H1 (cell line): Measurements from ENCODE around the gene ACTR1B. TPM values are rescaled to one million over a fixed set of nuclear protein-coding genes. Genes with fewer than 3 reads are reported as not detected.

Source experiments
- CTCF ChIA-PET: fragments of 300-600 bp; sonication (Branson Sonifier 250); formaldehyde crosslinking; loops from one replicate; lab custom pipeline; 2021; ENCODE audit not compliant: partially characterized antibody; lab: Charles Lee
- POLR2A ChIA-PET: fragments of 300-600 bp; sonication (Branson Sonifier 250); formaldehyde crosslinking; loops from one replicate; lab custom pipeline; 2021; ENCODE audit warnings: inconsistent platforms; ENCODE audit not compliant: partially characterized antibody; lab: Charles Lee
- DNase-seq, 2 experiments: peaks; one replicate each; pipeline versions ENCODE4 v3.0.0 to v3.0.0-alpha.2; 2010 to 2022; ENCODE audit warnings: low spot score in 2 of 2, low read depth in 1 of 2, mixed read lengths in 1 of 2
- FAIRE-seq: peaks from 2 replicates; lab custom pipeline; 2011; peaks lifted over from hg19 to GRCh38; lab: Jason Lieb, UNC
- H2AFZ ChIP-seq: 2 replicates; pipeline ENCODE4 v1.8.1; 2012; ENCODE audit warnings: low read length, inconsistent platforms
- H2AK5ac ChIP-seq: 2 replicates; pipeline ENCODE4 v1.6.1; 2013; ENCODE audit warnings: low read depth, low read length
- H2BK120ac ChIP-seq: replicated peaks from 2 replicates; pipeline ENCODE3; 2013; ENCODE audit warnings: low read depth, low read length, inconsistent platforms
- H2BK12ac ChIP-seq: 2 replicates; pipeline ENCODE4 v1.6.1; 2013; ENCODE audit warnings: low read depth, low read length
- H2BK15ac ChIP-seq: 2 replicates; pipeline ENCODE4 v1.6.1; 2013; ENCODE audit warnings: low read length
- H2BK20ac ChIP-seq: 2 replicates; pipeline ENCODE4 v1.6.1; 2013; ENCODE audit warnings: low read length
- H2BK5ac ChIP-seq: 2 replicates; pipeline ENCODE4 v1.6.1; 2013; ENCODE audit warnings: low read depth, low read length
- H3K14ac ChIP-seq: 2 replicates; pipeline ENCODE4 v1.6.1; 2013; ENCODE audit warnings: inconsistent platforms; ENCODE audit not compliant: insufficient read length
- H3K18ac ChIP-seq: 2 replicates; pipeline ENCODE4 v1.6.1; 2013; ENCODE audit warnings: low read length; ENCODE audit errors: extremely low read depth
- H3K23ac ChIP-seq: 2 replicates; pipeline ENCODE4 v1.6.1; 2013; ENCODE audit warnings: inconsistent platforms; ENCODE audit not compliant: insufficient read length
- H3K23me2 ChIP-seq: 2 replicates; pipeline ENCODE4 v1.6.1; 2013; ENCODE audit warnings: low read depth, low read length
- H3K27ac ChIP-seq: 2 replicates; pipeline ENCODE4 v1.6.1; 2011; ENCODE audit warnings: low read depth, low read length, inconsistent platforms
- H3K27me3 ChIP-seq, 4 experiments: replicated peaks in 1 of 4; 1 replicate in 1 of 4; 2 replicates in 3 of 4; pipeline versions ENCODE4 v1.6.1 to v1.8.1; 2011 to 2013; ENCODE audit warnings: low read length in 3 of 4, mild to moderate bottlenecking in 3 of 4, inconsistent platforms in 2 of 4, mixed read lengths in 2 of 4, moderate library complexity in 1 of 4; ENCODE audit not compliant: control insufficient read depth in 3 of 4, insufficient read depth in 3 of 4; ENCODE audit errors: extremely low read depth in 1 of 4
- H3K36me3 ChIP-seq, 4 experiments: 2 replicates each; pipeline versions ENCODE4 v1.6.1 to v1.8.1; 2011 to 2013; ENCODE audit warnings: mild to moderate bottlenecking in 4 of 4, low read length in 3 of 4, moderate library complexity in 2 of 4, control low read depth in 1 of 4, inconsistent platforms in 1 of 4; ENCODE audit not compliant: insufficient read depth in 4 of 4, control insufficient read depth in 2 of 4
- H3K4ac ChIP-seq: replicated peaks from 2 replicates; pipeline ENCODE3; 2013; ENCODE audit warnings: low read length, low read depth, mixed read lengths, inconsistent platforms; ENCODE audit not compliant: insufficient read length
- H3K4me1 ChIP-seq, 4 experiments: replicated peaks in 1 of 4; 1 replicate in 1 of 4; 2 replicates in 3 of 4; pipeline versions ENCODE4 v1.6.1 to v1.8.1; 2011 to 2013; ENCODE audit warnings: low read length in 3 of 4, inconsistent platforms in 2 of 4, mixed read lengths in 1 of 4; ENCODE audit not compliant: insufficient read depth in 4 of 4, control insufficient read depth in 3 of 4
- H3K4me2 ChIP-seq, 2 experiments: 2 replicates each; pipeline versions ENCODE4 v1.6.1 to v1.8.1; 2011 to 2013; ENCODE audit warnings: low read depth in 2 of 2, low read length in 2 of 2, control low read depth in 1 of 2, inconsistent platforms in 1 of 2, mild to moderate bottlenecking in 1 of 2; ENCODE audit not compliant: insufficient read depth in 1 of 2
- H3K4me3 ChIP-seq, 4 experiments: fragments of 200-600, 300-600 bp in 1 of 4; sonication (generic), shearing (Covaris generic), sonication (Bioruptor Twin) in 1 of 4; 2 replicates each; pipeline versions ENCODE4 v1.5.1 to v1.8.1; 2011 to 2016; ENCODE audit warnings: low read length in 4 of 4, low read depth in 3 of 4, control low read depth in 2 of 4, inconsistent platforms in 2 of 4, mild to moderate bottlenecking in 2 of 4, mixed read lengths in 1 of 4, moderate library complexity in 1 of 4; ENCODE audit not compliant: insufficient read depth in 2 of 4; ENCODE audit errors: extremely low read depth in 1 of 4
- H3K56ac ChIP-seq: replicated peaks from 2 replicates; pipeline ENCODE3; 2013; ENCODE audit warnings: low read depth, mild to moderate bottlenecking, mixed read lengths, low read length, inconsistent platforms; ENCODE audit not compliant: insufficient read length
- H3K79me1 ChIP-seq: 2 replicates; pipeline ENCODE4 v1.6.1; 2013; ENCODE audit warnings: low read depth, low read length, control low read depth
- H3K79me2 ChIP-seq, 2 experiments: 2 replicates each; pipeline versions ENCODE4 v1.6.1 to v1.8.1; 2012 to 2013; ENCODE audit warnings: low read length in 2 of 2, mild to moderate bottlenecking in 2 of 2, inconsistent platforms in 1 of 2; ENCODE audit not compliant: insufficient read depth in 2 of 2, control insufficient read depth in 1 of 2
- H3K9ac ChIP-seq, 4 experiments: replicated peaks in 1 of 4; 1 replicate in 1 of 4; 2 replicates in 3 of 4; pipeline versions ENCODE4 v1.6.1 to v1.8.1; 2011 to 2013; ENCODE audit warnings: low read depth in 3 of 4, low read length in 3 of 4, control low read depth in 2 of 4, mild to moderate bottlenecking in 2 of 4, moderate library complexity in 2 of 4, inconsistent platforms in 1 of 4; ENCODE audit errors: extremely low read depth in 1 of 4
- H3K9me3 ChIP-seq, 2 experiments: 2 replicates each; pipeline versions ENCODE4 v1.6.1 to v1.8.1; 2012 to 2013; ENCODE audit warnings: mild to moderate bottlenecking in 2 of 2, moderate library complexity in 2 of 2, control low read depth in 1 of 2, inconsistent platforms in 1 of 2, low read depth in 1 of 2, low read length in 1 of 2, mixed read lengths in 1 of 2; ENCODE audit not compliant: insufficient read depth in 2 of 2
- H4K20me1 ChIP-seq, 2 experiments: replicated peaks in 1 of 2; 2 replicates each; pipeline versions ENCODE3 to v1.8.1; 2011 to 2013; ENCODE audit warnings: inconsistent platforms in 2 of 2, low read length in 2 of 2, mild to moderate bottlenecking in 1 of 2; ENCODE audit not compliant: insufficient read depth in 2 of 2, control insufficient read depth in 1 of 2
- H4K5ac ChIP-seq: 2 replicates; pipeline ENCODE4 v1.6.1; 2013; ENCODE audit warnings: low read length, low read depth, mixed read lengths, inconsistent platforms; ENCODE audit not compliant: insufficient read length
- H4K8ac ChIP-seq: 2 replicates; pipeline ENCODE4 v1.8.0; 2013; ENCODE audit warnings: mild to moderate bottlenecking, moderate library complexity, low read length, inconsistent platforms; ENCODE audit not compliant: insufficient read depth; ENCODE audit errors: extremely low read depth
- H4K91ac ChIP-seq: replicated peaks from 2 replicates; pipeline ENCODE3; 2013; ENCODE audit warnings: low read length, mixed read lengths, inconsistent platforms; ENCODE audit not compliant: insufficient read length
- ASH2L ChIP-seq: fragments of 200-600, 300-600 bp; sonication (generic); IDR thresholded peaks from one replicate; pipeline ENCODE4 v1.7.1; 2017; ENCODE audit warnings: low read length
- ATF3 ChIP-seq: IDR thresholded peaks from 2 replicates; pipeline ENCODE4 v1.6.1; 2011; ENCODE audit warnings: low read depth, mild to moderate bottlenecking, low read length; ENCODE audit not compliant: insufficient read depth
- CBX5 ChIP-seq: fragments of 300-800, 300-1000 bp; sonication (generic); IDR thresholded peaks from 2 replicates; pipeline ENCODE4 v1.7.1; 2016; ENCODE audit warnings: antibody characterized with exemption, low read length, low read depth
- CTBP2 ChIP-seq: IDR thresholded peaks from 2 replicates; pipeline ENCODE4 v1.7.0; 2011; ENCODE audit warnings: borderline replicate concordance, mild to moderate bottlenecking, moderate library complexity, mixed read lengths, low read length; ENCODE audit not compliant: insufficient read depth, insufficient read length
- E2F6 ChIP-seq: IDR thresholded peaks from 2 replicates; pipeline ENCODE4 v1.6.1; 2012; ENCODE audit warnings: inconsistent platforms
- MAX ChIP-seq: IDR thresholded peaks from 2 replicates; pipeline ENCODE4 v1.6.1; 2012; ENCODE audit warnings: inconsistent platforms
- NANOG ChIP-seq: IDR thresholded peaks from 2 replicates; pipeline ENCODE4 v1.6.1; 2011; ENCODE audit warnings: low read length, low read depth, mild to moderate bottlenecking, inconsistent platforms; ENCODE audit not compliant: insufficient read depth, poor library complexity, severe bottlenecking
- NRF1 ChIP-seq: IDR thresholded peaks from 2 replicates; pipeline ENCODE4 v1.6.1; 2011; ENCODE audit warnings: mild to moderate bottlenecking, low read depth, low read length, improper control_type of control experiment
- SIX5 ChIP-seq: IDR thresholded peaks from 2 replicates; pipeline ENCODE4 v1.6.1; 2011; ENCODE audit warnings: mild to moderate bottlenecking, low read depth, low read length
- SP4 ChIP-seq: IDR thresholded peaks from 2 replicates; pipeline ENCODE4 v1.6.1; 2012; ENCODE audit warnings: low read length, inconsistent platforms
- SRF ChIP-seq: IDR thresholded peaks from 2 replicates; pipeline ENCODE4 v1.6.1; 2011; ENCODE audit warnings: mild to moderate bottlenecking, low read depth, low read length, moderate library complexity
- SUZ12 ChIP-seq: fragments of 200-600 bp; sonication (generic); IDR thresholded peaks from 2 replicates; pipeline ENCODE4 v1.6.1; 2012; ENCODE audit warnings: mild to moderate bottlenecking, inconsistent platforms, low read length, moderate library complexity, mixed read lengths
- YY1 ChIP-seq: IDR thresholded peaks from 2 replicates; pipeline ENCODE4 v1.6.1; 2011; ENCODE audit warnings: low read depth, mild to moderate bottlenecking, low read length
- WGBS, 2 experiments: shearing (Covaris generic) in 1 of 2; methylation state at CpG; one replicate each; pipeline versions ENCODE4 v1.1.6 to v1.1.7; 2013 to 2015; ENCODE audit warnings: low lambda C conversion rate in 2 of 2, mixed read lengths in 2 of 2, inconsistent platforms in 1 of 2, low coverage in 1 of 2, missing lambda C conversion rate in 1 of 2; ENCODE audit not compliant: insufficient replicate concordance in 2 of 2, insufficient coverage in 1 of 2, insufficient read length in 1 of 2; ENCODE audit errors: extremely low coverage in 1 of 2, missing lambda C conversion rate in 1 of 2; 5-methylcytosine and 5-hydroxymethylcytosine counted together
- polyA plus RNA-seq, 7 experiments: library from polyadenylated mRNA; depleted of rRNA in 3 of 7; stranded (reverse) in 5 of 7; unstranded in 2 of 7; fragments of >200 nt in 5 of 7; fragments of 200-250 nt in 2 of 7; gene quantifications; 1 replicate in 5 of 7; 2 replicates in 1 of 7; 4 replicates in 1 of 7; pipeline versions ENCODE4 v1.2.1 to v1.2.3, GENCODE V29; 2011 to 2013; ENCODE audit warnings: missing spikeins in 2 of 7, mixed read lengths in 2 of 7
- total RNA-seq: library from RNA; stranded (reverse); fragmentation: NEBNext Ultra II Directional; extraction: Animal tissue kit (Norgen Biotek cat#: 25700); gene quantifications from 2 replicates; pipeline ENCODE4 v1.2.1, GENCODE V29; 2021

ACTR1B gene
- total and polyA plus RNA-seq, 2 of the 8 experiments (the other 6 are each of a cell fraction or from before 2014, with no cell fraction given), result 40.7 to 56.0 TPM

GRCh38 chr2:97653874-97654273 is 10.0 kb downstream of the ACTR1B start:
- H3K23me2 ChIP-seq, result no peaks in the 10 kb centered on the region
- H4K91ac ChIP-seq, result no peak overlapping the region
- no peak overlapping the region for H2BK12ac ChIP-seq
- H2AFZ ChIP-seq, result no peak overlapping the region
- FAIRE-seq, result no peak
- H3K79me1 ChIP-seq, result no peaks in the 10 kb centered on the region
- H3K36me3 ChIP-seq, result peaks cover 3 to 32% (median 7%) of the 10 kb centered on the region in 4 experiments; a peak in 5 of 8 replicates
- no peaks in the 10 kb centered on the region for H3K4me1 ChIP-seq
- no peak overlapping the region for H3K27ac ChIP-seq
- H3K9ac ChIP-seq, result no peak overlapping the region
- H3K56ac ChIP-seq, result no peak overlapping the region
- DNase-seq, result no peak
- H4K20me1 ChIP-seq, result peaks cover 1 to 5% of the 10 kb centered on the region in 2 experiments
- POLR2A ChIA-PET, result interaction anchor here (4.2 to 8.6 kb wide), 2 partner anchors 8 to 9 kb away, joined by 27 to 102 read pairs; partner anchors contain the start of genes ACTR1B and COX5B
- no peak overlapping the region for H3K4me2 ChIP-seq
- H2BK15ac ChIP-seq, result no peak overlapping the region
- no peaks in the 10 kb centered on the region for H3K27me3 ChIP-seq
- no peaks in the 10 kb centered on the region for H3K79me2 ChIP-seq
- WGBS, 2 experiments, result 94% methylated on average over 1 of the region's 1 CpG; no CpG with 5 or more reads in 1 of the 2 experiments
- H3K14ac ChIP-seq, result no peak overlapping the region
- H2BK20ac ChIP-seq, result no peak overlapping the region
- H3K4me3 ChIP-seq, result no peak overlapping the region
- H4K5ac ChIP-seq, result no peak overlapping the region
- 0 out of 4 replicates have a peak, but pooled peaks cover 0 to 5% of the 10 kb centered on the region in 2 experiments for H3K9me3 ChIP-seq
- no peak overlapping the region for H3K4ac ChIP-seq
- no peak overlapping the region for H2AK5ac ChIP-seq
- CTCF ChIA-PET, result interaction anchor here (2.3 to 7.0 kb wide), 2 partner anchors 9 to 42 kb away, joined by 5 to 59 read pairs; partner anchors contain the start of gene ACTR1B
- H3K18ac ChIP-seq, result no peak overlapping the region
- no peak overlapping the region for H4K8ac ChIP-seq
- H3K23ac ChIP-seq, result no peak overlapping the region
- no peak overlapping the region for H2BK120ac ChIP-seq
- no peak overlapping the region for H2BK5ac ChIP-seq
- TF ChIP-seq SP4 (no peak), CBX5 (no peak), E2F6 (no peak), ATF3 (no peak), SRF (no peak), MAX (no peak), SUZ12 (no peak), SIX5 (no peak), CTBP2 (no peak), ASH2L (no peak), YY1 (no peak), NRF1 (no peak), NANOG (no peak)
